ENCODE measurements around the gene HDAC4. TPM values are rescaled to one million over a fixed set of nuclear protein-coding genes. Genes with fewer than 3 reads are reported as not detected.

Gene HDAC4
- total RNA-seq, 1 experiment from 2014 or later = 47.6 TPM

- TF ChIP-seq EZH2 (IDR thresholded peaks at IDR 0.05) = no peak
- no peak for TF ChIP-seq TCF7L2 (IDR thresholded peaks at IDR 0.05; ENCODE audit: borderline replicate concordance, extremely low read depth, insufficient read depth, insufficient read length)
- no peak for TF ChIP-seq ZFX (IDR thresholded peaks at IDR 0.05)
- TF ChIP-seq CEBPB (IDR thresholded peaks at IDR 0.05; ENCODE audit: low read depth) = no peak
- no peak for TF ChIP-seq YY1 (IDR thresholded peaks at IDR 0.05; ENCODE audit: extremely low read depth, insufficient replicate concordance, low read depth, low read length)
These were observed 370.9 kb downstream of the HDAC4 start (continued) for GRCh38 chr2:239029958-239030357.

GRCh38 chr2:239028253-239028619 is 372.6 kb downstream of the HDAC4 start:
- intact Hi-C loops (cut with micrococcal nuclease) = no loop called here
- H3K27ac ChIP-seq (ENCODE audit: low read depth, low read length) = no peak overlapping the region
- ChIA-PET RAD21 (ENCODE audit: low non-redundant PET in 1 of 2, low total read pairs in 2 of 2, uncharacterized antibody in 2 of 2, unreplicated experiment in 2 of 2) (no interaction called here), POLR2A (no interaction called here), CTCF (no interaction called here)
- no peaks in the 10 kb centered on the region for H3K79me2 ChIP-seq (ENCODE audit: insufficient read depth, low read length)
- DNase-seq (ENCODE audit: low read depth, low spot score) (no peak), ATAC-seq (no peak)
- H3K4me1 ChIP-seq (ENCODE audit: control insufficient read depth in 1 of 2, insufficient read depth in 2 of 2, low read length in 2 of 2) = no peaks in the 10 kb centered on the region
- no TSS peak for BruUV-seq (replicated peaks)
- TF ChIP-seq FOSL1 (IDR thresholded peaks at IDR 0.05; ENCODE audit: low read depth) (no peak), MAX (IDR thresholded peaks at IDR 0.05) (no peak), CBX3 (IDR thresholded peaks at IDR 0.05; ENCODE audit: low read depth) (no peak), TCF7L2 (IDR thresholded peaks at IDR 0.05; ENCODE audit: borderline replicate concordance, extremely low read depth, insufficient read depth, insufficient read length) (no peak), EZH2phosphoT487 (IDR thresholded peaks at IDR 0.05; ENCODE audit: borderline replicate concordance) (no peak), ELF1 (IDR thresholded peaks at IDR 0.05; ENCODE audit: borderline replicate concordance, low read depth) (no peak)
- TF ChIP-seq, protein P1, sequence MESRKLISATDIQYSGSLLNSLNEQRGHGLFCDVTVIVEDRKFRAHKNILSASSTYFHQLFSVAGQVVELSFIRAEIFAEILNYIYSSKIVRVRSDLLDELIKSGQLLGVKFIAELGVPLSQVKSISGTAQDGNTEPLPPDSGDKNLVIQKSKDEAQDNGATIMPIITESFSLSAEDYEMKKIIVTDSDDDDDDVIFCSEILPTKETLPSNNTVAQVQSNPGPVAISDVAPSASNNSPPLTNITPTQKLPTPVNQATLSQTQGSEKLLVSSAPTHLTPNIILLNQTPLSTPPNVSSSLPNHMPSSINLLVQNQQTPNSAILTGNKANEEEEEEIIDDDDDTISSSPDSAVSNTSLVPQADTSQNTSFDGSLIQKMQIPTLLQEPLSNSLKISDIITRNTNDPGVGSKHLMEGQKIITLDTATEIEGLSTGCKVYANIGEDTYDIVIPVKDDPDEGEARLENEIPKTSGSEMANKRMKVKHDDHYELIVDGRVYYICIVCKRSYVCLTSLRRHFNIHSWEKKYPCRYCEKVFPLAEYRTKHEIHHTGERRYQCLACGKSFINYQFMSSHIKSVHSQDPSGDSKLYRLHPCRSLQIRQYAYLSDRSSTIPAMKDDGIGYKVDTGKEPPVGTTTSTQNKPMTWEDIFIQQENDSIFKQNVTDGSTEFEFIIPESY (IDR thresholded peaks at IDR 0.05; ENCODE audit: extremely low read depth, insufficient replicate concordance, low read length) = no peak
- TF ChIP-seq, protein P2, sequence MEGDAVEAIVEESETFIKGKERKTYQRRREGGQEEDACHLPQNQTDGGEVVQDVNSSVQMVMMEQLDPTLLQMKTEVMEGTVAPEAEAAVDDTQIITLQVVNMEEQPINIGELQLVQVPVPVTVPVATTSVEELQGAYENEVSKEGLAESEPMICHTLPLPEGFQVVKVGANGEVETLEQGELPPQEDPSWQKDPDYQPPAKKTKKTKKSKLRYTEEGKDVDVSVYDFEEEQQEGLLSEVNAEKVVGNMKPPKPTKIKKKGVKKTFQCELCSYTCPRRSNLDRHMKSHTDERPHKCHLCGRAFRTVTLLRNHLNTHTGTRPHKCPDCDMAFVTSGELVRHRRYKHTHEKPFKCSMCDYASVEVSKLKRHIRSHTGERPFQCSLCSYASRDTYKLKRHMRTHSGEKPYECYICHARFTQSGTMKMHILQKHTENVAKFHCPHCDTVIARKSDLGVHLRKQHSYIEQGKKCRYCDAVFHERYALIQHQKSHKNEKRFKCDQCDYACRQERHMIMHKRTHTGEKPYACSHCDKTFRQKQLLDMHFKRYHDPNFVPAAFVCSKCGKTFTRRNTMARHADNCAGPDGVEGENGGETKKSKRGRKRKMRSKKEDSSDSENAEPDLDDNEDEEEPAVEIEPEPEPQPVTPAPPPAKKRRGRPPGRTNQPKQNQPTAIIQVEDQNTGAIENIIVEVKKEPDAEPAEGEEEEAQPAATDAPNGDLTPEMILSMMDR (IDR thresholded peaks at IDR 0.05 in 2 of 3, conservative IDR thresholded peaks at IDR 0.05 in 1 of 3; ENCODE audit: borderline replicate concordance in 1 of 3, insufficient read depth in 1 of 3, low read depth in 2 of 3, low read length in 2 of 3) = no peak
- no peak overlapping the region for H3K4me3 ChIP-seq (replicated peaks in 1 of 2; ENCODE audit: low read depth in 1 of 2, low read length in 2 of 2)
- no peak overlapping the region for H3K9ac ChIP-seq (ENCODE audit: low read length)
- H2AFZ ChIP-seq (ENCODE audit: low read depth, low read length, poor library complexity, severe bottlenecking) = no peak overlapping the region
- H3K4me2 ChIP-seq (ENCODE audit: low read length) = no peak overlapping the region
- H4K20me1 ChIP-seq (ENCODE audit: insufficient read depth) = no peaks in the 10 kb centered on the region
- H3K27me3 ChIP-seq (ENCODE audit: insufficient read depth, low read length) = peaks cover 28% of the 10 kb centered on the region
- H3K9me2 ChIP-seq (ENCODE audit: insufficient read depth) = no peaks in the 10 kb centered on the region
- H3K9me3 ChIP-seq (ENCODE audit: control insufficient read depth in 1 of 2, insufficient read depth in 1 of 2, low read depth in 1 of 2, low read length in 2 of 2) = no peaks in the 10 kb centered on the region
- no peaks in the 10 kb centered on the region for H3K36me3 ChIP-seq (ENCODE audit: control insufficient read depth in 1 of 2, insufficient read depth in 2 of 2, low read length in 2 of 2)
